Uterus (tissue), 4 donors: ENCODE measurements around the gene ADCY9. TPM values are rescaled to one million over a fixed set of nuclear protein-coding genes. Genes with fewer than 3 reads are reported as not detected.

Experiments
- DNase-seq, 2 donors: peaks; one replicate each; pipeline ENCODE4 v3.0.0-alpha.2; 2019 to 2020
- H3K27ac ChIP-seq, 2 donors: fragments of 200-600 bp; sonication (generic); 1 replicate in 1 of 2; 2 replicates in 1 of 2; pipeline ENCODE4 v1.5.1; 2016 to 2018
- H3K27me3 ChIP-seq, 2 donors: fragments of 200-600 bp; sonication (generic); one replicate each; pipeline ENCODE4 v1.5.1; 2018 to 2019; ENCODE audit warnings: control low read depth in 1 of 2
- H3K36me3 ChIP-seq, 2 donors: fragments of 200-600 bp; sonication (generic); one replicate each; pipeline ENCODE4 v1.5.1; 2019; ENCODE audit warnings: control low read depth in 1 of 2
- H3K4me1 ChIP-seq, 2 donors: fragments of 200-600 bp; sonication (generic); one replicate each; pipeline ENCODE4 v1.5.1; 2018 to 2019; ENCODE audit warnings: control low read depth in 1 of 2
- H3K4me3 ChIP-seq, 2 donors: fragments of 200-600 bp; sonication (generic); 1 replicate in 1 of 2; 2 replicates in 1 of 2; pipeline ENCODE4 v1.5.1; 2018 to 2019; ENCODE audit warnings: mild to moderate bottlenecking in 1 of 2
- H3K9me3 ChIP-seq, 2 donors: fragments of 200-600 bp; sonication (generic); one replicate each; pipeline ENCODE4 v1.5.1; 2019; ENCODE audit warnings: control low read depth in 1 of 2
- CTCF ChIP-seq, 4 experiments: fragments of 200-600 bp in 2 of 4; fragments of 450-650 bp in 2 of 4; sonication (generic) in 2 of 4; IDR thresholded peaks; one replicate each; pipeline ENCODE4 v1.5.1; 2016 to 2019; ENCODE audit warnings: antibody characterized with exemption in 4 of 4, mild to moderate bottlenecking in 2 of 4, moderate library complexity in 1 of 4
- POLR2A ChIP-seq, 2 donors: fragments of 450-650 bp; IDR thresholded peaks; one replicate each; pipeline ENCODE4 v1.6.1; 2016; ENCODE audit warnings: antibody characterized with exemption in 2 of 2, mild to moderate bottlenecking in 1 of 2, moderate library complexity in 1 of 2
- intact Hi-C: fragments of 100-400 bp; cut with DNase I; formaldehyde crosslinking; loops from one replicate; pipeline ENCODE4 v1.15.1; 2023; ENCODE audit warnings: low total_unique reads
- small RNA-seq: library from RNA; depleted of rRNA; stranded (forward); fragments of <200 nt; gene quantifications from one replicate; pipeline ENCODE3, GENCODE V24; 2016
- total RNA-seq, 4 donors: library from RNA; depleted of rRNA in 3 of 4; stranded (reverse); fragments of >200 nt in 3 of 4; gene quantifications; one replicate each; pipeline versions ENCODE4 v1.1.0 to v1.2.4, GENCODE V29; 2014 to 2023
- donor health status: DM: yes; HTN: yes; CAD: no.

Gene ADCY9
- total RNA-seq, 4 donors from 2014 or later: 2.8 to 34.7 (median 20.2) TPM

DNA sequence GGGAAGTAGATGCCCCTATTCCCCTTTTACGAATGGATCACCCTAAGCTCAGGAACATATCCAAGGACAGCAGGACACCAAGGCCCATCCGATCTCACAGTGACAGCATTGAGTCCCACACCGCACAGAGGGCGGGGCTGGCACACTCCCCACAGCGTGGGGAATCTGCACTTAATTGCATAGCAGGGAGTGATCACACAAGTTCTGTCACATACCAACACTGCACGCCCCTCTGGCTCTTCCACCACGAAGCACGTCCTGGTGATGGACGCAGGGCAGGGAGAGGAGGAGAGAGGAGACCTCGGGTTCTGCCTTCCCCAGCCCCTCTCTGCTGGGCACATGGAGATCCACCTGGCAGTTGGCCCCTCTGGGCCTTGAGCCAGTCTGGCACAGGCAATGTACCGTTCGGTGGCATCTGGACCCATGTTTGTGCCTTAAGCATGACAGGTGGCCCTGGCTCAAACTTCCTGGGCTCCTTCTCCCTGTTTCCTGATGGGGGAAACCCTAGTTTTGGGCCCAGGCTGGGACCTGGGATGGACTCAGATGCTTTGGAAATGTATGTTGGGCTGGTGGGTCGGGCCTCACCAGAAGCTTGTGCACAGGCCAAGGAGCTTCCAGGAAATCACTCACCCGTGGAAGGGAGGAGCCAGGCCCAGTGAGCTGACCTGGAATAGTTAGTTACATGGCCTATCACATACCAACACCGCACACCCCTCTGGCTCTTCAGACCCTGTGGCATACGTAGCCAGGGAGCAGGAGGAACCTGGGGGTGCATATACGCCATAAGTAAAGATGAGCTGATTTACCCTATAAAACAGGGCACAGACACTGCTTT, 200.6 kb downstream of the ADCY9 start:
- intact Hi-C loops: no loop called here
- H3K27ac ChIP-seq: no peak overlapping the region
- H3K4me1 ChIP-seq: no peaks in the 10 kb centered on the region
- H3K36me3 ChIP-seq: no peaks in the 10 kb centered on the region
- no peak overlapping the region for H3K4me3 ChIP-seq
- DNase-seq: no peak
- H3K9me3 ChIP-seq: no peaks in the 10 kb centered on the region
- TF ChIP-seq CTCF (IDR thresholded peaks at IDR 0.05) (no peak), POLR2A (IDR thresholded peaks at IDR 0.05) (no peak)
- H3K27me3 ChIP-seq: no peaks in the 10 kb centered on the region

GRCh38 chr16:3912897-3913296, 203.3 kb downstream of the ADCY9 start:
- DNase-seq: no peak
- no peaks in the 10 kb centered on the region for H3K9me3 ChIP-seq
- intact Hi-C loops: no loop called here
- no peaks in the 10 kb centered on the region for H3K36me3 ChIP-seq
- no peak overlapping the region for H3K4me3 ChIP-seq
- no peak for TF ChIP-seq CTCF (IDR thresholded peaks at IDR 0.05)
- no peak for TF ChIP-seq POLR2A (IDR thresholded peaks at IDR 0.05)
- H3K27ac ChIP-seq: no peak overlapping the region
- no peaks in the 10 kb centered on the region for H3K27me3 ChIP-seq
- H3K4me1 ChIP-seq: no peaks in the 10 kb centered on the region

Small RNA genes within 50 kb of the gene (small RNA-seq; reads per million reads assigned to genes)
- not detected for gene AC009171.1

Other genes starting within 250 kb of the ADCY9 start
- gene CREBBP, start 235.7 kb downstream of the ADCY9 start, total RNA-seq: 100 to 1,000 TPM in 1 of 4 donors, 10 to 100 TPM in 3; 58.5 to 146 (median 65.6) TPM
- gene SRL, start 125.6 kb upstream of the ADCY9 start, total RNA-seq: 10 to 100 TPM in 1 of 4 donors, 1 to 10 TPM in 2, under 1 TPM in 1; 0.29 to 10.1 (median 7.6) TPM
- gene TFAP4, start 156.6 kb upstream of the ADCY9 start, total RNA-seq: 10 to 100 TPM in 2 of 4 donors, 1 to 10 TPM in 2; 2.1 to 18.7 (median 8.2) TPM
- 10 to 100 TPM in 1 of 4 donors, 1 to 10 TPM in 3; 2.9 to 55.8 (median 5.1) TPM for gene GLIS2, start 199.6 kb upstream of the ADCY9 start, total RNA-seq
- gene PAM16, start 234.9 kb upstream of the ADCY9 start, total RNA-seq: 100 to 1,000 TPM in 1 of 4 donors, 10 to 100 TPM in 2, 1 to 10 TPM in 1; 8.9 to 438 (median 35.3) TPM